Endometrial microvascular endothelial cells (primary cell): ENCODE measurements around the gene KPNA5. TPM values are rescaled to one million over a fixed set of nuclear protein-coding genes. Genes with fewer than 3 reads are reported as not detected.

ENCODE experiments used
- in situ Hi-C: cut with HindIII; loops from 2 replicates; pipeline ENCODE4 v1.10.0; 2017; ENCODE audit warnings: low sequenced_read_pairs, low pct_unique_long_range_greater_than_20kb; ENCODE audit errors: inconsistent ontology term
- total RNA-seq: library from RNA; depleted of rRNA; stranded (reverse); fragments of >200 nt; gene quantifications from one replicate; pipeline ENCODE4 v1.2.3, GENCODE V29; 2015; ENCODE audit errors: inconsistent ontology term

Gene KPNA5
- total RNA-seq, 1 donor from 2014 or later, result 3.3 TPM

DNA sequence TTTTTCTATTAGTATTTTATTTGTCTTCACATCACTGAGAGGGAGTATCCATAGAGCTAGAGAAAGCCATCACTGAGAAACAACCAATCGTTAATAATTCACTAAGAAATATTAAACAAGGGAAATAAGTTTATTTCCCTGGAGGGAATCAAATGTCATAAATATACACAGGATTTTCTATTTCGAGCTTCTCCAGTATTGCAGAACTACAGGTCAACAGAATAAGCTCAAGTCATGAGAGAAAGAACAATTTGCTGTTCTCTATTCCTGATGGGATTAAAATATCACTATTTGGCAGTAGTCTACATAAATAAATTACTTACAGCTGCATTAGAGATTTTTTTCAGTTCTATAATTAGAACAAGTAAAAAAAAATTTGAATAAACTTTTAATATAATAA is 86.7 kb downstream of the KPNA5 start:
- in situ Hi-C loops, result no loop called here

DNA sequence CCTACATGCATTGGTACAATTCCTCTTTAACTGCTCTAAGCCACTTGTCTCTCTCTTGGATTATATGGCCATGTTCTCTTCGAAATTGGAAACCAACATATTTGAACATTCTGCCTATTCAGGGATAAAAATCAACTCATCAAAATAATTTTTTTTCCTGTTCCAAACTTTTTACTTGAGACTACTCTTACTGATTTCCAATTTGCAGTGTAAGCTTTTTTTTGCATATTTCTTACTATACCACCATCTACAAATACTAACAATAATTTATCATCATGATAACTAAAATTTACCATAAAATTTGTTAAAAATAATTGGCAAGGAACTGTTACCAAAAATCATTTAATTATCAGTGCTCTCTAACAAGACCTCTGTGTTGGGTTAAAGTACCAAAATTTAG is 91.4 kb downstream of the KPNA5 start:
- in situ Hi-C loops, result no loop called here

DNA sequence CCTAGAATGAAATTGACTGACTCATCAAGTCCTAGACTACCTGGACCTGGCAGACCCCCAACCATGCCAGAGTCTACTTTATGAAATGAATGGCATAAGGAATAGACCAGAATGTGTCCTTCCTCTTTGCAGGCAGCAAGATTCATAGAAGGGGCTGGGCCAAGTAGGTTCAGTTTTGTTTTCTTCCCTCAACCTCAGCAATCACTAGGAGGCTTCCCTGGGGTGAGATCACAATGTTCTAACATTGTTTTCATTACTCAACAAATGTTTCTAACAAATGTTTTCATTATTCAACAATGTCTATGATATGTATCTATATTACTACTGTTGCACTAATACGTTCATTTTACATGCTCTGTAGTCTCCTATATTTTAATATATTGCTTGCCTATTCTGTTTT is 92.9 kb downstream of the KPNA5 start:
- in situ Hi-C loops, result no loop called here

DNA sequence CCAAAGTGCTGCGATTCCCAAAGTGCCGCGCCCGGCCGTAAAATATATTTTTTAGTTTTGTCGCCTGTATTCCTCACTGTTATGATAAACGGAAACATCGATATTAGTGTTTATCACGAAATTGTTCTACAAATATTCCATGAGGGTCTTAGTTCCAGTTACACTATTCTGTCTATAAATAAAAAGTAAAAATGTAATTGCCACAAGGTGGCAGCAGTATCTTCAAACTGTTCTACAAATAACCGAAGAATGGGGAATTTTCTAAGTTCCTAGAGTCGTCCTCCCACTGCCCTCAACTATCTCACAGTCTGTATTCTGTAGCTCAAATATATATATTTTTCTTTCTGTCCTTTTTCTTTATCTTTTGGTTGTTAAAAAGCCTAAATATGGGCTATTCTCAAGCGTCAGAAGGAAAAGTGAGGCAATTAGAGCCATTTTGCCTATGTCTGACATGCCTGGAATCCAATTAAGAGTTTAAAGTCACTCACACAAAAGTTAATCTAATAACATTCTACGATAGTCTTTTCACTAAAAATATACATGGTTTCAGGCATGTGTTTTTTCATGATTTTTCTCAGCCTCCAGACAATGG is 98.7 kb downstream of the KPNA5 start:
- in situ Hi-C loops, result no loop called here

DNA sequence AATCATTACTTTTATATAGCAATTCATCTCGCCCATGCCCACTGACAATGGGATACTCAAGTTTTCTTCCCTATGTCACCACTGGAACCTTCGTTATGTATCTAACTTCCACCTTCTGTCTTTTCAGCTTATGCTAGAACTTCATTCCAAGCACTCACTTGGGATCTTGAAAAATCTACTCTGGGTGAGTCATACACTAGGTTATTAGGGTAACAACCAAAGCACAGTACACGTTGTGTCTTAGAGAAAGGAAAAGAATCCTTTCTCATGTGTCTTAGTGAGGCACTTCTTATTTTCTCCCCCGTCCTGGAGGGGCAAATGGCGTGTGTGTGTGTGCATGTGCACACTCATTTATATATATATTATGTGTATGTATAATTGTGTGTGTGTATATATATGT is 102.8 kb downstream of the KPNA5 start:
- in situ Hi-C loops, result no loop called here

Other genes starting within 250 kb of the KPNA5 start
- not detected for gene CALHM6, start 219.8 kb upstream of the KPNA5 start, total RNA-seq
- 3.3 TPM for gene CALHM5, start 169.6 kb upstream of the KPNA5 start, total RNA-seq
- gene TRAPPC3L, start 135.5 kb upstream of the KPNA5 start, total RNA-seq, result not detected
- not detected for gene CALHM4, start 127.5 kb upstream of the KPNA5 start, total RNA-seq
- gene RWDD1, start 109.7 kb upstream of the KPNA5 start, total RNA-seq, result 38.7 TPM
- not detected for gene RSPH4A, start 64.7 kb upstream of the KPNA5 start, total RNA-seq
- gene ZUP1, start 12.4 kb upstream of the KPNA5 start, total RNA-seq, result 7.7 TPM
- not detected for gene FAM162B, start 84.5 kb downstream of the KPNA5 start, total RNA-seq
- not detected for gene GPRC6A, start 147.9 kb downstream of the KPNA5 start, total RNA-seq
- gene RFX6, start 196.0 kb downstream of the KPNA5 start, total RNA-seq, result not detected